NCI-H748 (cell line): Measurements from ENCODE around the gene ZNF507.

Experiments used
- DNase-seq: peaks from one replicate; lab custom pipeline; 2025; ENCODE audit not compliant: unreplicated experiment; lab: John Stamatoyannopoulos, UW

The ZNF507 gene

GRCh38 chr19:32345261-32346207 lies at the start of gene ZNF507:
Gene ZNF507 (plus strand): TSS chr19:32345610. CDS start chr19:32352831, 7,221 bp downstream.
- DNase-seq, result peak; percentile 89

- DNase-seq, result no peak
Measured at GRCh38 chr19:32296694-32297093, 48.7 kb upstream of the ZNF507 start.

GRCh38 chr19:32302778-32303177 lies 42.6 kb upstream of the ZNF507 start:
- no peak for DNase-seq

- DNase-seq, result no peak
Measured at GRCh38 chr19:32303193-32303592, 42.2 kb upstream of the ZNF507 start.

GRCh38 chr19:32307591-32307990 lies 37.8 kb upstream of the ZNF507 start:
- no peak for DNase-seq

GRCh38 chr19:32308431-32309077 lies 36.9 kb upstream of the ZNF507 start:
- DNase-seq, result no peak

GRCh38 chr19:32309711-32310390 lies 35.6 kb upstream of the ZNF507 start:
- no peak for DNase-seq

GRCh38 chr19:32311371-32311770 lies 34.0 kb upstream of the ZNF507 start:
- no peak for DNase-seq

GRCh38 chr19:32313569-32314265 lies 31.7 kb upstream of the ZNF507 start:
- no peak for DNase-seq

GRCh38 chr19:32316034-32316433 lies 29.4 kb upstream of the ZNF507 start:
- DNase-seq, result no peak

GRCh38 chr19:32317086-32317485 lies 28.3 kb upstream of the ZNF507 start:
- DNase-seq, result no peak

GRCh38 chr19:32318884-32319520 lies 26.4 kb upstream of the ZNF507 start:
- no peak for DNase-seq

- DNase-seq, result no peak
Measured at GRCh38 chr19:32322541-32322940, 22.9 kb upstream of the ZNF507 start.

GRCh38 chr19:32324631-32325285 lies 20.7 kb upstream of the ZNF507 start:
- DNase-seq, result no peak

- no peak for DNase-seq
Measured at GRCh38 chr19:32330213-32330857, 15.1 kb upstream of the ZNF507 start.

- DNase-seq, result no peak
Measured at GRCh38 chr19:32333227-32333626, 12.2 kb upstream of the ZNF507 start.

GRCh38 chr19:32336259-32337083 lies 8.9 kb upstream of the ZNF507 start:
- DNase-seq, result no peak

- no peak for DNase-seq
Measured at GRCh38 chr19:32337084-32337808, 8.2 kb upstream of the ZNF507 start.
